ENCODE results near the gene SLC33A1. TPM values are rescaled to one million over a fixed set of nuclear protein-coding genes. Genes with fewer than 3 reads are reported as not detected.

SLC33A1 gene
- total RNA-seq, 2 donors from 2014 or later = 24.6 to 24.8 TPM

DNA sequence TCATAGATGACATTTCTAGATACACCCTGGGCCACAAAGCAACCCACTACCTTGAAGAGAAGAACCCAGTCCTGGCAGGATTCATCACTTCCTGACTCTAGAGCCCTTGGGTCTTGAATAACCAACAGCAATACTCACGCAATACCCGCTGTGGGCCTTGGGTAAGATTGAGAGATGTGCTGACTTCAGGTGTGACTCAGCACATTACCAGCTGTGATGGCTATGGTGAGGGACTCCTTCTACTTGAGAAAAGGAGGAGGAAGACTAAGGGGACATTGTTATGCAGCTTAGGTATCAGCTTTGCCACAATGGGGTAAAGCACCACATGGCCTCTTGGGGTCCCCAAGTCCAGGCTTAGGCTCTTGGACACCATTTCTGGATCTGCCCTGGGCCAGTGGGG is 63.0 kb downstream of the SLC33A1 start:
- H3K9me3 Mint-ChIP-seq = peaks cover 5% of the 10 kb centered on the region
- Histone ChIP-seq H3K4me1 (ENCODE audit: control insufficient read depth, insufficient read depth, low read length) (no peaks in the 10 kb centered on the region), H3K36me3 (ENCODE audit: control insufficient read depth, insufficient read depth, low read length) (no peaks in the 10 kb centered on the region), H3K27me3 (ENCODE audit: control insufficient read depth, insufficient read depth, low read length, poor library complexity, severe bottlenecking) (no peaks in the 10 kb centered on the region), H3K27ac (ENCODE audit: low read depth, low read length) (no peak overlapping the region), H3K9me3 (ENCODE audit: control insufficient read depth, low read length) (peaks cover 10% of the 10 kb centered on the region), H3K9ac (ENCODE audit: extremely low read depth, low read length, poor library complexity, severe bottlenecking) (no peak overlapping the region), H3K4me3 (ENCODE audit: low read length) (no peak overlapping the region)
- peak overlapping the region; percentile 74 for H3K27ac Mint-ChIP-seq
- peak; percentile 50 for DNase-seq
- peaks cover 8% of the 10 kb centered on the region for H3K4me1 Mint-ChIP-seq
- H3K4me3 Mint-ChIP-seq = no peak overlapping the region
- no peaks in the 10 kb centered on the region for H3K27me3 Mint-ChIP-seq (ENCODE audit: insufficient read depth)
- TF ChIP-seq, protein P1, sequence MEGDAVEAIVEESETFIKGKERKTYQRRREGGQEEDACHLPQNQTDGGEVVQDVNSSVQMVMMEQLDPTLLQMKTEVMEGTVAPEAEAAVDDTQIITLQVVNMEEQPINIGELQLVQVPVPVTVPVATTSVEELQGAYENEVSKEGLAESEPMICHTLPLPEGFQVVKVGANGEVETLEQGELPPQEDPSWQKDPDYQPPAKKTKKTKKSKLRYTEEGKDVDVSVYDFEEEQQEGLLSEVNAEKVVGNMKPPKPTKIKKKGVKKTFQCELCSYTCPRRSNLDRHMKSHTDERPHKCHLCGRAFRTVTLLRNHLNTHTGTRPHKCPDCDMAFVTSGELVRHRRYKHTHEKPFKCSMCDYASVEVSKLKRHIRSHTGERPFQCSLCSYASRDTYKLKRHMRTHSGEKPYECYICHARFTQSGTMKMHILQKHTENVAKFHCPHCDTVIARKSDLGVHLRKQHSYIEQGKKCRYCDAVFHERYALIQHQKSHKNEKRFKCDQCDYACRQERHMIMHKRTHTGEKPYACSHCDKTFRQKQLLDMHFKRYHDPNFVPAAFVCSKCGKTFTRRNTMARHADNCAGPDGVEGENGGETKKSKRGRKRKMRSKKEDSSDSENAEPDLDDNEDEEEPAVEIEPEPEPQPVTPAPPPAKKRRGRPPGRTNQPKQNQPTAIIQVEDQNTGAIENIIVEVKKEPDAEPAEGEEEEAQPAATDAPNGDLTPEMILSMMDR (conservative IDR thresholded peaks at IDR 0.05) = no peak
- WGBS, 2 experiments (ENCODE audit: insufficient coverage in 1 of 2, insufficient read length in 1 of 2) = 88 to 100% methylated on average over 2 of the region's 2 CpGs
- peaks cover 14% of the 10 kb centered on the region for H3K36me3 Mint-ChIP-seq (ENCODE audit: low read depth)

DNA sequence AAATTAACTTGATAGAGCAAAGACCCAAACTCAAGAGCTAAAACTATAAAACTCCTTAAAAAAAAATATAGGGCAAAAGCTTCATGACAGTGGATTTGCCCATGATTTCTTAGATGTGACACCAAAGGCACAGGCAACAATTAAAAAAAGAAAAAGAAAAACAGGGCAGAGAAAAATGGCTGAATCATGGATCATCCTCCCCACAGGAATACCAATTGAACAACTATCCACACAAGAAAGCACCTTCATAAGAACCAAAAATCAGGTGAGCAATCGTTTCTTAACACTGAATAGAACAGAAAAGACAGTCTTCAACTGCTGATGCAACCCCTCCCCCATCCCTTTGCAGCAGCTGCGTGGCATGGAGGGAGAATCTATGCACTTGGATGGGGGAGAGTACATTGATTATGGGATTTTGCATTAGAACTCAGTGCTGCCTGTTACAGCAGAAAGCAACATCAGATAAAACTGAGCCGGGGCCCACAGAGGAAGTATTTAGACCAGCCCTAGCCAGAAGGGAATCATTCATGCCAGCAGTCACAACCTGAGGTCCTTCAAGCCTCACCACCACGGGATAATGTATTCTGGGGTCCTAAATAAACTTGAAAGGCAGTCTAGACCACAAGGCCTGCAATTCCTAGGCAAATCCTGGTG is 63.8 kb downstream of the SLC33A1 start:
- peaks cover 5% of the 10 kb centered on the region for H3K9me3 Mint-ChIP-seq
- Histone ChIP-seq H3K4me3 (ENCODE audit: low read length) (no peak overlapping the region), H3K4me1 (ENCODE audit: control insufficient read depth, insufficient read depth, low read length) (no peaks in the 10 kb centered on the region), H3K36me3 (ENCODE audit: control insufficient read depth, insufficient read depth, low read length) (no peaks in the 10 kb centered on the region), H3K27me3 (ENCODE audit: control insufficient read depth, insufficient read depth, low read length, poor library complexity, severe bottlenecking) (no peaks in the 10 kb centered on the region), H3K9ac (ENCODE audit: extremely low read depth, low read length, poor library complexity, severe bottlenecking) (no peak overlapping the region), H3K27ac (ENCODE audit: low read depth, low read length) (no peak overlapping the region), H3K9me3 (ENCODE audit: control insufficient read depth, low read length) (peaks cover 10% of the 10 kb centered on the region)
- TF ChIP-seq, protein P1 (conservative IDR thresholded peaks at IDR 0.05) = no peak
- H3K27ac Mint-ChIP-seq = peak overlapping the region; percentile 8
- no peak for DNase-seq
- 76 to 84% methylated on average over 3 to 4 of the region's 4 CpGs for WGBS, 2 experiments (ENCODE audit: insufficient coverage in 1 of 2, insufficient read length in 1 of 2)
- peaks cover 14% of the 10 kb centered on the region for H3K36me3 Mint-ChIP-seq (ENCODE audit: low read depth)
- H3K27me3 Mint-ChIP-seq (ENCODE audit: insufficient read depth) = no peaks in the 10 kb centered on the region
- H3K4me3 Mint-ChIP-seq = no peak overlapping the region
- H3K4me1 Mint-ChIP-seq = peaks cover 8% of the 10 kb centered on the region

DNA sequence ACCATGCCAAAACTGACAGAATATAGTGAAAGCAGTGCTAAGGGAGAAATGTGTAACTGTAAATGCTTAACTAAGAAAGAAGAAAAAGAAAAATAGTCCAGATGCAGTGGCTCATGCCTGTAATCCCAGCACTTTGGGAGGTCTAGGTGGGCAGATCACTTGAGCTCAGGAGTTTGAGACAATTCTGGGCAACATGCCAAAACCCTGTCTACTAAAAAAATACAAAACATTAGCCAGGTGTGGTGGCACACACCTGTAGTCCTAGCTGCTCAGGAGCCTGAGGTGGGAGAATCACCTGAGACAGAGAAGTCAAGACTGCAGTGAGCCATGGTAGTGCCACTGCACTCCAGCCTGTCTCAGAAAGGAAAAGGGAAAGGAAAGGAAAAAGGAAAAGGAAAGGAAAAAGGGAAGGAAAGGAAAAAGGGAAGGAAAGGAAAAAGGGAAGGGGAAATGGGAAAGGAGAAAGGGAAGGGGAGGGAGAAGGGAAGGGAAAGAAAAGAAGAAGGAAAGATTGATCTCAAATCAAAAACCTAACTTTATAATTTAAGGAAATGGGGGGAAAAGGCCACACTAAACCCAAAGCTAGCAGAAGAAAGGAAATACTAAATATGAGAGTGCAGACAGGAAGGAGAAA is 68.4 kb downstream of the SLC33A1 start:
- H3K27ac ChIP-seq (ENCODE audit: low read depth, low read length) = no peak overlapping the region
- H3K4me1 ChIP-seq (ENCODE audit: control insufficient read depth, insufficient read depth, low read length) = no peaks in the 10 kb centered on the region
- Mint-ChIP-seq H3K27ac (no peak overlapping the region), H3K9me3 (peaks cover 12% of the 10 kb centered on the region), H3K4me1 (peaks cover 5% of the 10 kb centered on the region), H3K4me3 (no peak overlapping the region), H3K27me3 (ENCODE audit: insufficient read depth) (no peaks in the 10 kb centered on the region), H3K36me3 (ENCODE audit: low read depth) (peaks cover 13% of the 10 kb centered on the region)
- no peaks in the 10 kb centered on the region for H3K36me3 ChIP-seq (ENCODE audit: control insufficient read depth, insufficient read depth, low read length)
- H3K27me3 ChIP-seq (ENCODE audit: control insufficient read depth, insufficient read depth, low read length, poor library complexity, severe bottlenecking) = no peaks in the 10 kb centered on the region
- H3K9me3 ChIP-seq (ENCODE audit: control insufficient read depth, low read length) = peaks cover 10% of the 10 kb centered on the region
- no peak overlapping the region for H3K4me3 ChIP-seq (ENCODE audit: low read length)
- TF ChIP-seq, protein P1 (conservative IDR thresholded peaks at IDR 0.05) = no peak
- no peak for DNase-seq
- no peak overlapping the region for H3K9ac ChIP-seq (ENCODE audit: extremely low read depth, low read length, poor library complexity, severe bottlenecking)
